Pons (tissue), 1 donor: ENCODE measurements around the gene ARFGEF2.
A peak's percentile ranks its signal among the peaks of the same experiment; 100 is the strongest.
"Not testable (repeated sequence)": the region's sequence is repeated elsewhere in the genome, so short reads cannot be mapped to it uniquely, and the experiment has no call there.

Experiments used
- DNase-seq: peaks from one replicate; pipeline ENCODE4 v3.0.0-alpha.2; 2016; ENCODE audit warnings: low spot score

Gene ARFGEF2

DNA sequence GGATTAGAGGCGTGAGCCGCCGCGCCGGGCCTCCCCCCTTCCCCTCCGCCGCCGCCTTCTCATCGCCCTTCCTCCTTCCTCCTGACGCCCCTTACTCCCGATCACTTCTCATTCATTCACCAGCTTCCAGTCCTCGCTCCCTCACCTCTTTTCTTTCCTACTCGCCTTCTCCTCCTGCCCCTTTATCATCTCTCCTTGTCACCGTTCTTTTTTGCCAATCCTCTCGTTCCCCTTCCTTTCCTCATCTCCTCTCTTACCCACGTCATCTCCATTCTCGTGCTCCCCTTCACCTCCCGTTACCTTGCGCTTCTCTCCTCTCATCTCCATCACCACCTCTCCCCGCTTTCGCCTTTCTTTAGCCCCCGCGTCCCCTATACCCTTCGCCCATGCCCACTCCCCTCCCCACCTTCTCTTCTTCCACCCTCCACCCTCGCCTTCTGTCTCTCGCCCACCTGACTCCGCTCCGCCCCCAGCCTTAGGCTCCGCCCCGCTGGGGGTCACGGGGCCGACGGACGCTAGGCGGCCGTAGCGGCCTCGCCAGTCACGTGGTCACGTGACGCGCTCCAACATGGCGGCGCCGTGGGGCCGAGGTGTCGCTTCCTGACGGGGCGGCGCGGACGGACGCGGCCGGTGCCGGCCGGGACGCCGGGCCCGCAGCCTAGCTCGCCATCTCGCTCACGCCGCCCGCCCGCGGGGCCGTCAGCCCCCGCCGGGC lies at the start of gene ARFGEF2:
TSS of gene ARFGEF2 (plus strand) at position 544 of the 715 bp plus-strand sequence. CDS start 179 bp downstream, outside the sequence.
- peak; percentile 95 for DNase-seq

DNA sequence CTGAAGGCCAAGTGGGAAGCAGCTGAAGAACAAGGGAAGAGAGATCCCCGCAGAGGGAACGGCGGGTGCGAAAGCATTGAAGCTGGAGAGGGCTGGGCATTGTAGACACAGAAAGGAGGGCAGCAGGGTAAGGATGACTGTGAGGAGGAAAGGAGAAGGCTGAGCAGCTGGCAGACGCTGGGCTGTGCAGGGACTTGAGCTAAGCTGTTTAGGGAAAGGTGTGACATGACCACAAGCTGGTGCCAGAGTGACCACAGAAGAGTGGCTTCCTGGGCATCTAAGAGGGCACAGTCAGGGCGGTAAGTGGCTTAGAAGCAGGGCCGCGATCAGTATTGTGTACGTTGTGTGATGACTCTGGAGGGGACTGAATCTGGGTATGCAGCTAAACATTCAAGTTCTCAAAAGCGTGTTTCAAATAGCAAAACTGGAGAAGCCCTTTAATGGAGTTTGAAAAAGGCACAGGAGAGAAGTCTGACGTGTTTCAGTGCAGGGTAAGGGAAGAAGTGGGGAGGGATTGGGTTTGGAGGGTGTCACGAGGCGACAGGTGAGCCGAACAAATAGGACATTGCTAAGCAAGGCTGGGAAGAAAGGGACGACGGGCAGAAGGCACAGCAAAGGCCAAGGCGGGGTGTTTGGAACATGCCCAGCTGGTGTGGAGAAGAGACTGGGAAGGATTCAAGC lies 46.1 kb upstream of the ARFGEF2 start:
- DNase-seq = no peak

DNA sequence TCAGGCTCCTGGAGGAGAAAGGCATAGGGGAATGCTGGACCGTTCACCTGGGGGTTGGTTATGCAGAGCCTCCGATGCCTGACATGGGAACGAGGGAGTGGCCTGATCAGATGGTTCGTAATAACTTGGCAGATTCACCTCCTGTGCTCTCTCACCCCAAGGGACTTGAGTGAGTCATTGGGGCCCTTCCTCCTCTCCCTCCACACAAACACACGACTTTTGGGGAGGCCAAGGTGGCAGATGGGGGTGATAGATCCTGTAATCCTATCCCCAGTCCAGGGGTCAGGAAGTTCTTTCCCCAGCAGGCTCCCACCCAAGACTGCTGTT lies 45.6 kb upstream of the ARFGEF2 start:
- DNase-seq = no peak

DNA sequence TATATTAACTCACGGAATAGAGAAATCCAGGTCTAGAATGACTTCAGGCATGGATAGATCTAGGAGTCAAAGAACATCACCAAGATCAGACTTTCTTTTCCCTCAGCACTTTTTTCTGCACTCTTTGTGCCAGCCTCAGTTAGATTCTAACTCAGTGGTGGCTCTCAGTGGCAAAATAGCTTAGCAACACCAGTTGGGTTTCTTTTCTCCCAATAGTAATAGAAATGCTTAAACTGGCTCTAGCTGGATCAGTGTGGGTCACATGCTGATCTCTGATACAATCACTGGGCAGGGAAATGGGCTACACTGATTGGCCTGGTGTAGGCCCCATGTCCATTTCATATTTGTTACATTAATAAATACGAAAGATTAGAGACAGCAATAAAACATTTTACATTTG lies 44.2 kb upstream of the ARFGEF2 start:
- DNase-seq = peak; percentile 88

GRCh38 chr20:48878534-48879248 lies 42.8 kb upstream of the ARFGEF2 start:
- DNase-seq = no peak

- no peak for DNase-seq
These were observed 41.8 kb upstream of the ARFGEF2 start for GRCh38 chr20:48879612-48880245.

DNA sequence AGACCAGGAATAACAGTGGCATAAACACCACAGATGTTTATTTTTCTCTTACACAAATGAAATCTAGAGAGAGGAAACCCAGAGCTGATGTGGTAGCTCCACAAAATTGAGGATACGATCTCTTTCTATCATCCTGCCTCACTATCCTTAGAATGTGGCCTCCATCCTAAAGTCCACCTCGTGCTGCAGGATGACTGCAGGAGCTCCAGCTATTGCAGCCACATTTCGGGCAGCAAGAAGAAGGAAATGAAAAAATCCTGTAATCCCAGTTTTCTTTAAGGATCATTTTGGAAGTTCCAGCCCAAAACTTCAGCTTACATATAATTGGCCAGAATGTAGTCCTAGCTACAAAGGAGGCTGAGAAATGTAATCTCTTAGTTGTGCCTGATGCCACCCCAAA lies 41.2 kb upstream of the ARFGEF2 start:
- no peak for DNase-seq

DNA sequence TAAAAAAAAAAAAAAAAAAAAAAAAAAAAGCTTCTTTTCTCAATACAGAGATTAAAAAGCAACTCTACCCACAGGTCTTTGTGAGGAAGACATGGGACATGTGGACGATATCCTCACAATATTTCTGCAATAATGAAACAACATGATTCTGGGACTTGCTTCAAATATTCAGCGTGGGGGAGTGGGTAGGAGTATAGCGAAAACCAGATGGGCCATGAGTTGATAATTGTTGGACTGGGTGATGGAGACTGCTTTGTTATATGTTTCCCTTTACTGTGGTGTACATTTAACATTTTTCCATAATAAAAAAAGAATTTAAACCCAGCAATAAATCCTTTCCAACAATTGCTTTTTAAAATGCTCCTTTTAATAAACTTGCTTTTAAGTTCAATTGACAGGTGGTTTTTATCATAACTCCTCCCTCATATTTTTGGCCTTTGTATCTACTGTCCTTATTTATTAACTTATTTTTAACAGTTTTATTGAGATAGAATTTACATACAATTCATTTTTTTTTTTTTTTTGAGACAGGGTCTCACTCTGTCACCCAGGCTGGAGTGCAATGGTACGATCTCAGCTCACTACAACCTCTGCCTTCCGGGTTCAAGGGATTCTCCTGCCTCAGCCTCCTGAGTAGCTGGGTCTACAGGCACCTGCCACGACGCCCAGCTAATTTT lies 40.4 kb upstream of the ARFGEF2 start:
- DNase-seq = no peak

GRCh38 chr20:48885237-48885636 lies 36.3 kb upstream of the ARFGEF2 start:
- DNase-seq = no peak

DNA sequence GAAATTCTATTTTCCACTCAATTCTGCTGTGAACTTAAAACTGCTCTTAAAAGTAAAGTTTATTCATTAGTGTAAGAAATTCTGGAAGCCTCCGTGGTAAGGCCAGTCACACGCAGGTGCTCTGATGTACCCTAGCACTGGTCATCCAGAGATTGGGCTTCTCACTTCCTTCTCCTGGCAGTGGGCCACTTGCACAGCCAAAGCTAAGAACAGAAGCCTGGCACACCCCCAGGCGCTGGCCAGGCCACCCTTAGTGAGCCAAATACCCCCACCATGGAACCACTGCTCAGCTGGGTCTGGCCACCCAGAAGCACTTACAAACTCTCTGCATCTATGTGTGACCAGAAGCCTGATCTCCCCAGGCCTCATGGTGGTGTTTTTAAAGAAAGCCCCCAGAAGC lies 35.3 kb upstream of the ARFGEF2 start:
- DNase-seq = no peak

DNA sequence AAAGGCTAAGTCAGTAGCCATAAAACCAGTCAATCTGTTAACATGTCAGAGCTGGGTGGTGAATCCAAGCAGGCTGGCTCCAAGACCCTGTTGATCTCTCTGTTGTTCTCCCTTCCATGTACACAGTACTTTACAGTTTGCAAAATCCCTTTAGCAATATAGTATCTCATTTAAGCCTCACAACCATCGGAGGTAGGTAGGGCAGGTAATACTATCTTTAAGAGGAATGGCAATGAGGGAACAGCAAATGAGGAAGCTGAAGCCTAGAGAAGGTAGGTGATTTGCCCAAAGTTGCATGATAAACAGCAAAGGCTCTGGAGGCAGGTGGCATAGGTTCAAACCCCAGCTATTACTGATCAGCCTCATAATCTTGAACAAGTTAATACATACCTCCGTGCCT lies 34.7 kb upstream of the ARFGEF2 start:
- no peak for DNase-seq

DNA sequence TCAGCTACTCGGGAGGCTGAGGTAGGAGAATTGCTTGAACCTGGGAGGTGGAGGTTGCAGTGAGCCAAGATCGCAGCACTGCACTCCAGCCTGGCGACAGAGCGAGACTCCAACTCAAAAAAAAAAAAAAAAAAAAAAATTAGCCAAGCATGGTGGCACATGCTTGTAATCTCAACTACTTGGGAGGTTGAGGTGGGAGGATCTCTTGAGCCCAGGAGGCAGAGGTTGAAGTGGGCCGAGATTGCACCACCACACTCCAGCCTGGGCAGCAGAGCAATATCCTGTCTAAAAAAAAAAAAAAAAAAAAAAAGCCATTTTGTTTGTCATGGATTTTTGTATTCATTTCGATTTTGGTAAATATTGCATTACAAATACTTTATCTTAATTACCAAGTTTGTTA lies 33.0 kb upstream of the ARFGEF2 start:
- DNase-seq = not testable (repeated sequence)

DNA sequence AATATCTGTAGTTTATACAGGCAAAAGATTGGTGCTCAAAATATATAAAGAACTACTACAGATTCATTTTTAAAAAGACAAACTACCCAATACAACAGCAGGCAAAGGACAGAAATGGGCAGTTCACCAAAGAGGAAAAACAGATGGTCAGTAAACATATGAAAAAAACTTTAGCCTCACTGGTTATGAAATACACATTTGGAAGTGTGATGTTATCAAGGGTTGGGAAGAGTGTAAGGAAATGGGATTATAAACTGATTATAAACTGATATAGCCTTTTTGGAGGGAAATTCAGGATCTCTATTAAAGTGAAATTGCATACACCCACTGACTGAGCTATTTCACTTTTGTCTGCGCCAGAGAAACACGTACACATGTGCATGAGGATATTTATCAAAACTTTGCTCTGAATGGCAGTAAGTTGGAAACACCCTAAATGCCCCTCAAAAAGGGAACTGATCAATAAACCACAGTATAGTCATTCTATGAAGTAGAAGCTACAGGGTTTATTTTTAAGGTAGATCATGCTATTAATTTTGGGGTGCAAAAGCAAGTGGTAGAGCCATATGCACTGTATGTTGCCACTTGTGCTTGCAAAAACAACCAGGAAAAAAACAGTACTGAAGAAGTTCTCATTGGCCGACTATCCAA lies 32.2 kb upstream of the ARFGEF2 start:
- no peak for DNase-seq

- no peak for DNase-seq
These were observed 30.1 kb upstream of the ARFGEF2 start for GRCh38 chr20:48891235-48892048.

GRCh38 chr20:48892049-48892470 lies 29.5 kb upstream of the ARFGEF2 start:
- no peak for DNase-seq

GRCh38 chr20:48892891-48893290 lies 28.6 kb upstream of the ARFGEF2 start:
- no peak for DNase-seq

- DNase-seq = no peak
These were observed 28.1 kb upstream of the ARFGEF2 start for GRCh38 chr20:48893374-48893773.

DNA sequence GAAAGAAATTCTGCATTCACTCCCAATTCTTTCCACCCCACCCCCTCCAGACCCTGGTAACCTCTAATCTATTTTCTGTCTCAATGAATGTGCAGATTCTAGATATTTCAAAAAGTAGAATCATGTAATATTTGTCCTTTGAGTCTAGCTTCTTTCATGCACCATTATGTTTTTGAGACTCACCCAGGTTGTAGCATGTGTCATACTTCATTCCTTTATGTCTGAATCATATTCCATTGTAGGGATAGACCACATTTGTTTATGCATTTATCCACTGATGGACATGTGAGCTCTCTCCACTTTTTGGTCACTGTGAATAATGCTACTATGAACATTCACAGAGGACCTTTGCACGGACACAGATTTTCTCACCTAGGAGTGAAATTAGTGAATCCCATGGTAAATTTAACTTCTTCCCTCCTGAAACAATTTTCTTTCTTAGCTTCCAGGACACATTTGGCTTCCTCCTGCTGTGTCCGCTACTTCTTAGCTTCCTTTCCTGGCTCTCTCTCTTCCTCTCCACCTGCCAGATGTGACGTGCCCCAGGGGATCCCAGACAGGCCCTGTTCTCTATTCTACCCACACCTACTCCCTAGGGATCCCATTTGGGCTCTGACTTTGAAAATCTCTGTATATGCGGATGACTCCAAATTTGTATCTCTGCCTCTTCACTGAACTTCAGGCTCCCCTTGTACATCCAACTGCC lies 24.1 kb upstream of the ARFGEF2 start:
- no peak for DNase-seq

GRCh38 chr20:48898210-48898609 lies 23.3 kb upstream of the ARFGEF2 start:
- DNase-seq = no peak

- peak; percentile 40 for DNase-seq
These were observed 22.5 kb upstream of the ARFGEF2 start for GRCh38 chr20:48898896-48899530.
